HEK293T (cell line): ENCODE measurements around the gene BAIAP2.

Source experiments
- ARNT ChIP-seq: fragments of 450-650 bp; IDR thresholded peaks from 2 replicates; pipeline ENCODE4 v1.6.1; 2017; ENCODE audit warnings: mild to moderate bottlenecking
- BHLHE40 ChIP-seq: fragments of 450-650 bp; IDR thresholded peaks from 2 replicates; pipeline ENCODE4 v1.6.1; 2016; ENCODE audit warnings: mild to moderate bottlenecking, moderate library complexity, borderline replicate concordance
- CTBP1 ChIP-seq: fragments of 450-650 bp; IDR thresholded peaks from 2 replicates; pipeline ENCODE4 v1.6.1; 2016; ENCODE audit warnings: borderline replicate concordance
- ELF4 ChIP-seq: fragments of 450-650 bp; IDR thresholded peaks from 2 replicates; pipeline ENCODE4 v1.6.1; 2017; ENCODE audit warnings: antibody characterized with exemption
- FOXA1 ChIP-seq: fragments of 450-650 bp; IDR thresholded peaks from 2 replicates; pipeline ENCODE4 v1.6.1; 2016; ENCODE audit warnings: mild to moderate bottlenecking
- FOXK2 ChIP-seq: fragments of 450-650 bp; IDR thresholded peaks from 2 replicates; pipeline ENCODE4 v1.6.1; 2016; ENCODE audit warnings: mild to moderate bottlenecking
- FOXM1 ChIP-seq: fragments of 450-650 bp; IDR thresholded peaks from 2 replicates; pipeline ENCODE4 v1.6.1; 2017; ENCODE audit warnings: mild to moderate bottlenecking, borderline replicate concordance
- LEF1 ChIP-seq: fragments of 450-650 bp; IDR thresholded peaks from 2 replicates; pipeline ENCODE4 v1.6.1; 2017; ENCODE audit warnings: mild to moderate bottlenecking, borderline replicate concordance
- PKNOX1 ChIP-seq: fragments of 450-650 bp; IDR thresholded peaks from 2 replicates; pipeline ENCODE4 v1.6.1; 2016
- SP1 ChIP-seq: fragments of 450-650 bp; IDR thresholded peaks from 2 replicates; pipeline ENCODE4 v1.6.1; 2017
- SUZ12 ChIP-seq: fragments of 450-650 bp; IDR thresholded peaks from 2 replicates; pipeline ENCODE4 v1.6.1; 2016; ENCODE audit warnings: mild to moderate bottlenecking
- ZNF384 ChIP-seq: fragments of 450-650 bp; IDR thresholded peaks from 2 replicates; pipeline ENCODE4 v1.6.1; 2016

DNA sequence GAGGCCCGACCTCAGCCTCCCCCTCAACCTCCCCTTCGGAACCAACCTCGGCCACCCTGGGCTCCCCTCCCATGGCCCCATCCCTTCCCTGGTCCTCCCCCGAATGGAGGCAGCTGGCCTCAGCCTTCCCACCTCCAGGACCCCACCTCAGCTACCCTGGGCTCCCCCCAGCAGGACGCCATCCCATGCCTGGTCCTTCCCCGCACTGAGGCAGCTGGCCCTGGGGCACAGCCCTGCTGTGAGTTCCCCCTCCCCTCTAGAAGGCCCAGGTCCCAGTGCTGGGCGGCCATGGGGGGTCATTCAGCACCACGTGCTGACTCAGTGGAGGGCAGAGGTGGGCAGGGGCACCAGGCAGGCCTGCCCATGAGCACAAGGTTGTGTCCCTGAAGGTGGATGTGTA is 101.4 kb downstream of the BAIAP2 start:
- TF ChIP-seq BHLHE40 (no peak), PKNOX1 (no peak), FOXM1 (no peak), ZNF384 (no peak), SP1 (no peak), FOXK2 (no peak), ELF4 (no peak), SUZ12 (no peak), ARNT (no peak), LEF1 (no peak), FOXA1 (no peak), CTBP1 (no peak)
